GM21528 (cell line): Measurements from ENCODE around the gene MYBPHL.

ENCODE experiments used
- ATAC-seq: cut with Tn5 transposase; IDR thresholded peaks from one replicate; pipeline ENCODE4 v1.9.1; 2021; ENCODE audit warnings: mild to moderate bottlenecking, moderate library complexity; ENCODE audit not compliant: unreplicated experiment, low FRiP score

Gene MYBPHL

GRCh38 chr1:109306832-109307273 is at the start of gene MYBPHL:
MYBPHL (minus strand) TSS chr1:109307011; CDS start chr1:109306991, 20 bp downstream.
- ATAC-seq = no peak

- ATAC-seq = no peak
Observed at GRCh38 chr1:109356505-109356904, 49.7 kb upstream of the MYBPHL start.

- no peak for ATAC-seq
Observed at GRCh38 chr1:109354929-109355328, 48.1 kb upstream of the MYBPHL start.

GRCh38 chr1:109351457-109351856 is 44.6 kb upstream of the MYBPHL start:
- no peak for ATAC-seq

- ATAC-seq = no peak
Observed at GRCh38 chr1:109350655-109351054, 43.8 kb upstream of the MYBPHL start.

- no peak for ATAC-seq
Observed at GRCh38 chr1:109350182-109350581, 43.4 kb upstream of the MYBPHL start.

- ATAC-seq = no peak
Observed at GRCh38 chr1:109347511-109347910, 40.7 kb upstream of the MYBPHL start.

- ATAC-seq = no peak
Observed at GRCh38 chr1:109341944-109342930, 35.4 kb upstream of the MYBPHL start.

- ATAC-seq = no peak
Observed at GRCh38 chr1:109338608-109339007, 31.8 kb upstream of the MYBPHL start.

GRCh38 chr1:109338091-109338490 is 31.3 kb upstream of the MYBPHL start:
- no peak for ATAC-seq

GRCh38 chr1:109335091-109335490 is 28.3 kb upstream of the MYBPHL start:
- no peak for ATAC-seq

GRCh38 chr1:109331113-109331512 is 24.3 kb upstream of the MYBPHL start:
- no peak for ATAC-seq

GRCh38 chr1:109327285-109327684 is 20.5 kb upstream of the MYBPHL start:
- no peak for ATAC-seq

- ATAC-seq = no peak
Observed at GRCh38 chr1:109322974-109323373, 16.2 kb upstream of the MYBPHL start.

GRCh38 chr1:109319114-109319513 is 12.3 kb upstream of the MYBPHL start:
- ATAC-seq = no peak

GRCh38 chr1:109316506-109316905 is 9.7 kb upstream of the MYBPHL start:
- no peak for ATAC-seq

GRCh38 chr1:109315288-109315687 is 8.5 kb upstream of the MYBPHL start:
- no peak for ATAC-seq

- no peak for ATAC-seq
Observed at GRCh38 chr1:109314795-109315194, 8.0 kb upstream of the MYBPHL start.

GRCh38 chr1:109312978-109313775 is 6.4 kb upstream of the MYBPHL start:
- ATAC-seq = no peak

- ATAC-seq = no peak
Observed at GRCh38 chr1:109312246-109312645, 5.4 kb upstream of the MYBPHL start.

GRCh38 chr1:109309347-109309746 is 2.5 kb upstream of the MYBPHL start:
- ATAC-seq = no peak
